Mucosa of rectum (tissue), 2 donors: ENCODE results near the gene MYOZ2.
A peak's percentile ranks its signal among the peaks of the same experiment; 100 is the strongest.

ENCODE experiments used
- H3K27ac ChIP-seq, 2 donors: one replicate each; pipeline ENCODE4 v1.7.0; 2013; ENCODE audit warnings: inconsistent platforms in 2 of 2, low read depth in 2 of 2, low read length in 2 of 2
- H3K27me3 ChIP-seq, 2 donors: one replicate each; pipeline ENCODE4 v1.7.0; 2013; ENCODE audit warnings: low read length in 2 of 2; ENCODE audit not compliant: control insufficient read depth in 2 of 2, insufficient read depth in 2 of 2
- H3K36me3 ChIP-seq, 2 donors: one replicate each; pipeline ENCODE4 v1.7.0; 2013; ENCODE audit warnings: low read length in 2 of 2; ENCODE audit not compliant: control insufficient read depth in 2 of 2, insufficient read depth in 2 of 2
- H3K4me1 ChIP-seq, 2 donors: one replicate each; pipeline ENCODE4 v1.7.0; 2013; ENCODE audit warnings: low read length in 2 of 2, mild to moderate bottlenecking in 1 of 2; ENCODE audit not compliant: control insufficient read depth in 2 of 2, insufficient read depth in 2 of 2
- H3K4me3 ChIP-seq, 2 donors: one replicate each; pipeline ENCODE4 v1.7.0; 2013; ENCODE audit warnings: low read length in 2 of 2
- H3K9ac ChIP-seq, 2 donors: one replicate each; pipeline ENCODE4 v1.7.0; 2013; ENCODE audit warnings: low read length in 2 of 2, low read depth in 1 of 2, mild to moderate bottlenecking in 1 of 2
- H3K9me3 ChIP-seq, 2 donors: one replicate each; pipeline ENCODE4 v1.7.0; 2013; ENCODE audit warnings: low read length in 2 of 2; ENCODE audit not compliant: control insufficient read depth in 2 of 2
- donor health status: healthy.
- donor health status: Normal muscosa, but diverticular disease.

MYOZ2 gene

GRCh38 chr4:119179011-119179410 is 43.4 kb downstream of the MYOZ2 start:
- Histone ChIP-seq H3K27ac (no peak overlapping the region), H3K9ac (no peak overlapping the region), H3K4me3 (no peak overlapping the region), H3K9me3 (no peaks in the 10 kb centered on the region), H3K36me3 (no peaks in the 10 kb centered on the region), H3K27me3 (no peaks in the 10 kb centered on the region), H3K4me1 (no peaks in the 10 kb centered on the region)

GRCh38 chr4:119184128-119184527 is 48.5 kb downstream of the MYOZ2 start:
- Histone ChIP-seq H3K4me3 (no peak overlapping the region), H3K9ac (no peak overlapping the region), H3K4me1 (peaks cover 0 to 3% of the 10 kb centered on the region in 2 donors), H3K36me3 (no peaks in the 10 kb centered on the region), H3K27me3 (no peaks in the 10 kb centered on the region), H3K9me3 (no peaks in the 10 kb centered on the region), H3K27ac (peak overlapping the region; percentile 60)

DNA sequence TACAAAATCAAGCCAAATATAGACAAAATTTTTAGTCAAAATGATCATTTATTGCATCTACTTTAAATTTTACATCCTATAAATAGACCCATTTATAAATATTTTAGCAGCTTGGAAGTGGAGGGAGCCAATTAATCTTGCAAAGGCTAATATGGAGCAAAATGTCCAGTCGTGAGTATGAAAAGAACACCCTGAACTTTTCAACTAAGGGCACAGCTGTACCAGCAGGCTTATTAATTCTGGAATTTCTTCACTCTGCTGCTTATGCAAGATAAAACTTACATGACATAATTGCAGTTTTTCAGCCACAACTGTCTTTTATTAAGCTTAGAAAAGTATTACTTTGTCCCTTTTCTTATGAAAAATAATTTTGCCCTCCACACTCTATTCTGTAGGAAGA is 54.0 kb downstream of the MYOZ2 start:
- Histone ChIP-seq H3K9me3 (no peaks in the 10 kb centered on the region), H3K27me3 (no peaks in the 10 kb centered on the region), H3K36me3 (no peaks in the 10 kb centered on the region), H3K4me3 (no peak overlapping the region), H3K9ac (no peak overlapping the region), H3K27ac (no peak overlapping the region), H3K4me1 (peaks cover 2% of the 10 kb centered on the region in 2 donors)

DNA sequence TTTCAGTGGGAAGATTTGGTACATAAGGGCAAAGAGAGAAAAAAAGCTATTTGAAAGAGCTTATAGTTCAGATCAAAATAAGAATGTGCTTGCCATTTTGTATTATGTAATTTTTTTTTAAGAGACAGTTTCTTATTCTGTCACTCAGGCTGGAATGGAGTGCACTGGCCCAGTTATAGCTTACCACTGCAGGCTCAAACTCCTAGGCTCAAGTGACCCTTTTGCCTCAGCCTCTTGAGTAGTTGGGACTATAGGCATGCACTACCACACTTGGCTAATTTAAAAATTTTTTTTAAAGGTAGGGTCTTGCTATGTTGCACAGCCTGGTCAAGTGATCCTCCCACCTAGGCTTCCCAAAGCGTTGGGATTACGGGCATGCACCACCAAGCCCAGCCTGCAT is 54.7 kb downstream of the MYOZ2 start:
- no peaks in the 10 kb centered on the region for H3K9me3 ChIP-seq
- no peak overlapping the region for H3K27ac ChIP-seq
- H3K4me1 ChIP-seq = peaks cover 0 to 2% of the 10 kb centered on the region in 2 donors
- H3K9ac ChIP-seq = no peak overlapping the region
- H3K27me3 ChIP-seq = no peaks in the 10 kb centered on the region
- no peaks in the 10 kb centered on the region for H3K36me3 ChIP-seq
- no peak overlapping the region for H3K4me3 ChIP-seq

GRCh38 chr4:119191505-119191904 is 55.9 kb downstream of the MYOZ2 start:
- Histone ChIP-seq H3K36me3 (no peaks in the 10 kb centered on the region), H3K27ac (no peak overlapping the region)

DNA sequence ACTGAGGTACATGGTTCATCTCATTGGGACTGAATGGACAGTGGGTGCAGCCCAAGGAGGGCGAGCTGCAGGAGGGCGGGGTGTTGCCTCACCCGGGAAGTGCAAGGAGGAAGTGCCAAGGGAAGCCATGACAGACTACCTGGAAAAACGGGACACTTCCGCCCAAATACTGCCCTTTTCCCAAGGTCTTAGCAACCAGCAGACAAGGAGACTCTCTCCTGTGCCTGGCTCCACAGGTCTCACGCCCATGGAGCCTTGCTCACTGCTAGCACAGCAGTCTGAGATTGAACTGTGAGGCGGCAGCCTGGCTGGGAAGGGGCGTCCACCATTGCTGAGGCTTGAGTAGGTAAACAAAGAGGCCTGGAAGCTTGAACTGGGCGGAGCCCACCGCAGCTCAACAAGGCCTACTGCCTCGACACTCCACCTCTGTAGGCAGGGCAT is 62.2 kb downstream of the MYOZ2 start:
- Histone ChIP-seq H3K9ac (no peak overlapping the region), H3K4me3 (no peak overlapping the region), H3K4me1 (no peaks in the 10 kb centered on the region), H3K36me3 (no peaks in the 10 kb centered on the region), H3K27me3 (no peaks in the 10 kb centered on the region), H3K9me3 (no peaks in the 10 kb centered on the region), H3K27ac (no peak overlapping the region)

More at GRCh38 chr4:119191505-119191904, 55.9 kb downstream of the MYOZ2 start:
- Histone ChIP-seq H3K4me1 (peaks cover 0 to 2% of the 10 kb centered on the region in 2 donors), H3K4me3 (no peak overlapping the region), H3K27me3 (no peaks in the 10 kb centered on the region), H3K9ac (no peak overlapping the region), H3K9me3 (no peaks in the 10 kb centered on the region)

GRCh38 chr4:119204916-119205315 is 69.3 kb downstream of the MYOZ2 start:
- Histone ChIP-seq H3K36me3 (no peaks in the 10 kb centered on the region), H3K9ac (no peak overlapping the region), H3K4me3 (no peak overlapping the region), H3K27me3 (no peaks in the 10 kb centered on the region), H3K27ac (no peak overlapping the region), H3K4me1 (no peaks in the 10 kb centered on the region), H3K9me3 (no peaks in the 10 kb centered on the region)

DNA sequence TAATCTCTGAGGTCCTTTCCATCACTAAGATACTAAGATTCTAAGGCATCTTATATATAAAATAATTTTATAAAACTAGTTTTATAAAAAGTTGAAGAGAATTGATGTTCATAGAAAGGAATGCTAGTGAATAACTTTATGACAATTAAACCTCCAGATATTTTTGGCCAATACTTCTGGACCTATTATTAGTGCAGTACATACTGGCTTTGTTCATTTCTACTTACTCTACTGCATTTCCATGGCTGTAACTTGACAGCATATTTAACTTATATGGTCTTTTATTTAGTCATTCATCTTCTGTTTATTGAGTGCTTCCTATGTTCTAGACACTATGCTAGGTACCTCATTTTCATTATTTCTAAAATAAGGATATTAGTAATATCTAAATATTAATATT is 70.1 kb downstream of the MYOZ2 start:
- Histone ChIP-seq H3K36me3 (no peaks in the 10 kb centered on the region), H3K27ac (no peak overlapping the region), H3K4me3 (no peak overlapping the region), H3K4me1 (no peaks in the 10 kb centered on the region), H3K9ac (no peak overlapping the region), H3K9me3 (no peaks in the 10 kb centered on the region), H3K27me3 (no peaks in the 10 kb centered on the region)

- Histone ChIP-seq H3K4me3 (no peak overlapping the region), H3K27ac (no peak overlapping the region), H3K4me1 (no peaks in the 10 kb centered on the region), H3K27me3 (no peaks in the 10 kb centered on the region), H3K9ac (no peak overlapping the region), H3K36me3 (no peaks in the 10 kb centered on the region), H3K9me3 (no peaks in the 10 kb centered on the region)
Measured at GRCh38 chr4:119206178-119206577, 70.5 kb downstream of the MYOZ2 start.

DNA sequence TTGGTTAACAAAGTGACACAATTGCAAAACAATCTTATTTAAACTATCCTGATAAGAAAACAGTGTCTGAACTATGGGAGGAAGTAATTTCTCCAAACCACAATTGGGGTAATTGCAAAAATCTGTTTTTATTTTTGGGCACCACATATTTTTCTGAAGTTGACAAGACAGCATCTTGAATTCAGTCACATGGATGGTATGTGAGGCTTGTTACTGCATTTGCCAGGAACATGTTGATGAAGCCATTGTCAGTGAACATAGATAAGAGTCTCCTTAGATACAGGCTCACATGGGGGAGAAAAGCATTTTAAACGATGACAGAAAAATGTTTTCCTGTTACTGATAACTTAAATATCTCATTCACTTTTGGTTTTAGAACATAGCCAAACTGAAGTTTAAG is 71.4 kb downstream of the MYOZ2 start:
- H3K9me3 ChIP-seq = no peaks in the 10 kb centered on the region
- no peaks in the 10 kb centered on the region for H3K36me3 ChIP-seq
- H3K27ac ChIP-seq = no peak overlapping the region

GRCh38 chr4:119209077-119209476 is 73.4 kb downstream of the MYOZ2 start:
- Histone ChIP-seq H3K27me3 (no peaks in the 10 kb centered on the region), H3K27ac (peak overlapping the region in 1 of 2 donors; percentile 23)

More for the DNA sequence above, 71.4 kb downstream of the MYOZ2 start:
- H3K9ac ChIP-seq = no peak overlapping the region
- no peak overlapping the region for H3K4me3 ChIP-seq
- H3K27me3 ChIP-seq = no peaks in the 10 kb centered on the region
- no peaks in the 10 kb centered on the region for H3K4me1 ChIP-seq

More at GRCh38 chr4:119209077-119209476, 73.4 kb downstream of the MYOZ2 start:
- H3K9me3 ChIP-seq = no peaks in the 10 kb centered on the region
- H3K9ac ChIP-seq = no peak overlapping the region
- H3K4me3 ChIP-seq = no peak overlapping the region
- H3K4me1 ChIP-seq = no peaks in the 10 kb centered on the region
- no peaks in the 10 kb centered on the region for H3K36me3 ChIP-seq
